Osteocyte (in vitro differentiated cells): ENCODE measurements around the gene HMCES. TPM values are rescaled to one million over a fixed set of nuclear protein-coding genes. Genes with fewer than 3 reads are reported as not detected.
"Not testable (repeated sequence)": the region's sequence is repeated elsewhere in the genome, so short reads cannot be mapped to it uniquely, and the experiment has no call there.

Source experiments
- DNase-seq: peaks from one replicate; pipeline ENCODE4 v3.0.0; 2021; ENCODE audit warnings: mixed read lengths; ENCODE audit not compliant: unreplicated experiment; ENCODE audit errors: extremely low spot score
- H3K27ac Mint-ChIP-seq: one replicate; pipeline ENCODE4 v1.8.0; 2021; ENCODE audit warnings: mild to moderate bottlenecking, mixed read lengths; ENCODE audit not compliant: unreplicated experiment
- H3K27me3 Mint-ChIP-seq: one replicate; pipeline ENCODE4 v1.8.0; 2021; ENCODE audit warnings: mixed read lengths; ENCODE audit not compliant: unreplicated experiment
- H3K36me3 Mint-ChIP-seq: one replicate; pipeline ENCODE4 v1.8.0; 2021; ENCODE audit warnings: mixed read lengths; ENCODE audit not compliant: unreplicated experiment
- H3K4me1 Mint-ChIP-seq: one replicate; pipeline ENCODE4 v1.8.0; 2021; ENCODE audit warnings: mixed read lengths; ENCODE audit not compliant: unreplicated experiment
- H3K4me3 Mint-ChIP-seq: one replicate; pipeline ENCODE4 v1.8.0; 2021; ENCODE audit warnings: mild to moderate bottlenecking, moderate library complexity, mixed read lengths; ENCODE audit not compliant: unreplicated experiment
- H3K9me3 Mint-ChIP-seq: one replicate; pipeline ENCODE4 v1.8.0; 2021; ENCODE audit warnings: mixed read lengths; ENCODE audit not compliant: unreplicated experiment
- CTCF ChIP-seq: fragments of 200-600 bp; sonication (generic); IDR thresholded peaks from 2 replicates; pipeline ENCODE4 v1.5.0; 2021; ENCODE audit warnings: antibody characterized with exemption, mild to moderate bottlenecking, moderate library complexity
- total RNA-seq: library from RNA; stranded (reverse); gene quantifications from 2 replicates; pipeline ENCODE4 v1.2.1, GENCODE V29; 2021

The HMCES gene
- total RNA-seq, 1 donor from 2014 or later, result 24.7 TPM

- Mint-ChIP-seq H3K36me3 (no peaks in the 10 kb centered on the region), H3K4me1 (peaks cover 4% of the 10 kb centered on the region), H3K27ac (no peak overlapping the region), H3K27me3 (peaks cover 10% of the 10 kb centered on the region), H3K4me3 (no peak overlapping the region), H3K9me3 (no peaks in the 10 kb centered on the region)
- DNase-seq, result no peak
- no peak for TF ChIP-seq CTCF
Observed at GRCh38 chr3:129348734-129349133, 70.1 kb downstream of the HMCES start.

- not testable (repeated sequence) for H3K27ac Mint-ChIP-seq, H3K36me3 Mint-ChIP-seq, H3K4me3 Mint-ChIP-seq, DNase-seq, H3K4me1 Mint-ChIP-seq, H3K9me3 Mint-ChIP-seq, H3K27me3 Mint-ChIP-seq
Observed at GRCh38 chr3:129349169-129349568, 70.5 kb downstream of the HMCES start.

- TF ChIP-seq CTCF, result no peak
- DNase-seq, result no peak
- H3K27ac Mint-ChIP-seq, result no peak overlapping the region
- H3K4me1 Mint-ChIP-seq, result peaks cover 4% of the 10 kb centered on the region
- H3K9me3 Mint-ChIP-seq, result no peaks in the 10 kb centered on the region
- no peaks in the 10 kb centered on the region for H3K36me3 Mint-ChIP-seq
- H3K27me3 Mint-ChIP-seq, result peaks cover 10% of the 10 kb centered on the region
- no peak overlapping the region for H3K4me3 Mint-ChIP-seq
Observed at GRCh38 chr3:129349791-129350190, 71.1 kb downstream of the HMCES start.

- H3K36me3 Mint-ChIP-seq, result no peaks in the 10 kb centered on the region
- peaks cover 2% of the 10 kb centered on the region for H3K4me1 Mint-ChIP-seq
- no peak overlapping the region for H3K4me3 Mint-ChIP-seq
- H3K27ac Mint-ChIP-seq, result no peak overlapping the region
- H3K9me3 Mint-ChIP-seq, result no peaks in the 10 kb centered on the region
- no peak for DNase-seq
- TF ChIP-seq CTCF, result no peak
- peaks cover under 1% of the 10 kb centered on the region for H3K27me3 Mint-ChIP-seq
Observed at GRCh38 chr3:129352045-129352444, 73.4 kb downstream of the HMCES start.

- no peaks in the 10 kb centered on the region for H3K9me3 Mint-ChIP-seq
- no peak for TF ChIP-seq CTCF
- H3K4me1 Mint-ChIP-seq, result no peaks in the 10 kb centered on the region
- H3K27me3 Mint-ChIP-seq, result no peaks in the 10 kb centered on the region
- no peaks in the 10 kb centered on the region for H3K36me3 Mint-ChIP-seq
- H3K4me3 Mint-ChIP-seq, result no peak overlapping the region
- no peak overlapping the region for H3K27ac Mint-ChIP-seq
- DNase-seq, result no peak
Observed at GRCh38 chr3:129352650-129353588, 74.2 kb downstream of the HMCES start.
